ENCODE data around the gene CNTN2.

- TF ChIP-seq, protein P1, sequence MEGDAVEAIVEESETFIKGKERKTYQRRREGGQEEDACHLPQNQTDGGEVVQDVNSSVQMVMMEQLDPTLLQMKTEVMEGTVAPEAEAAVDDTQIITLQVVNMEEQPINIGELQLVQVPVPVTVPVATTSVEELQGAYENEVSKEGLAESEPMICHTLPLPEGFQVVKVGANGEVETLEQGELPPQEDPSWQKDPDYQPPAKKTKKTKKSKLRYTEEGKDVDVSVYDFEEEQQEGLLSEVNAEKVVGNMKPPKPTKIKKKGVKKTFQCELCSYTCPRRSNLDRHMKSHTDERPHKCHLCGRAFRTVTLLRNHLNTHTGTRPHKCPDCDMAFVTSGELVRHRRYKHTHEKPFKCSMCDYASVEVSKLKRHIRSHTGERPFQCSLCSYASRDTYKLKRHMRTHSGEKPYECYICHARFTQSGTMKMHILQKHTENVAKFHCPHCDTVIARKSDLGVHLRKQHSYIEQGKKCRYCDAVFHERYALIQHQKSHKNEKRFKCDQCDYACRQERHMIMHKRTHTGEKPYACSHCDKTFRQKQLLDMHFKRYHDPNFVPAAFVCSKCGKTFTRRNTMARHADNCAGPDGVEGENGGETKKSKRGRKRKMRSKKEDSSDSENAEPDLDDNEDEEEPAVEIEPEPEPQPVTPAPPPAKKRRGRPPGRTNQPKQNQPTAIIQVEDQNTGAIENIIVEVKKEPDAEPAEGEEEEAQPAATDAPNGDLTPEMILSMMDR (conservative IDR thresholded peaks at IDR 0.05; ENCODE audit: low read depth in 2 of 2) = no peak
- TF ChIP-seq REST (IDR thresholded peaks at IDR 0.05; ENCODE audit: unreplicated experiment) (no peak), CREB1 (CRISPR knock-in tag; IDR thresholded peaks at IDR 0.05; ENCODE audit: low read depth) (no peak), EZH2 (IDR thresholded peaks at IDR 0.05; ENCODE audit: low read depth, unreplicated experiment) (no peak), POLR2AphosphoS5 (IDR thresholded peaks at IDR 0.05; ENCODE audit: low read depth) (no peak), ZNF331 (CRISPR knock-in tag; IDR thresholded peaks at IDR 0.05; ENCODE audit: low read depth) (no peak), NANOG (IDR thresholded peaks at IDR 0.05; ENCODE audit: borderline replicate concordance) (no peak), EZH2phosphoT487 (IDR thresholded peaks at IDR 0.05; ENCODE audit: unreplicated experiment) (no peak), ETS1 (IDR thresholded peaks at IDR 0.05) (no peak), JUNB (IDR thresholded peaks at IDR 0.05; ENCODE audit: unreplicated experiment) (no peak), STAT1 (IDR thresholded peaks at IDR 0.05; ENCODE audit: unreplicated experiment) (no peak), ZNF114 (CRISPR knock-in tag; IDR thresholded peaks at IDR 0.05) (no peak)
Measured at GRCh38 chr1:205041998-205042910, 758 bp upstream of the CNTN2 start.

Data from GM23338 (cell line).